NCI-H2081 treated with DMSO at 0.1 percent for 48 hours (cell line): ENCODE results near the gene NR3C2.

Source experiments
- DNase-seq: peaks from one replicate; lab custom pipeline; 2025; lab: John Stamatoyannopoulos, UW

The NR3C2 gene

DNA sequence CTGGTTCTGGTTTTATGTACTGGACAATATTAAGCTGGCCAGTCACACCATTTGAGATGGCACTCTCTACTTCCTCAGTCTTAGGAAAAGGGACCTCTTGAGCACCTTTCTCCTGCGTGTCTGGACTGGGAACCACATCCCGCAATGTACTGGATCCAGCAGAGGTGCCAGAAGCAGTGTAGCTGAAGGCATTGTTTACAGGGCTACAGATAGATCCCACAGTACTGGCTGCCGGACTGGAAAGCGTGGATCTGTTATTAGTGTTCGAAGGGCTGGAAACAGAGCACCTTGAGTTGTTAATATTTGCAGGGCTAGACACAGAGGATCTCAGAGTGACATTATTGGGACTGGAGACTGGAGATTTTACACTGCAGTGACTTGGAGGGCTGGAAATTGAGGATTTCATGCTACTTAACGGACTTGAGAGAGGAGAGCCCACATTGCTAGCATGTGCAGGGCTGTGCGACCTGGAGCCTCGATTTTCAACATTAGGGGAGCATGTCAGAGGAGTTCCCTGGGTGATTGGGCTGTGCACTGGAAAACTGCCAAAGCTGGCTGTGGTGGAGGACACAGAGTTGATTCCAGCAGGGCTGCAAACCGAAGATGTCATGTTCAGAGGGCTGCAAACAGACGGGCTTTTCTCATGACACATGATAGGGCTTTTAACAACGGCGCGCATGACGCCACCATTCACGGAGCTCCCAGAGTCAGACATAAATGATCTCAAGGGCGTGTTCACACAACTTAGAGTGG is 6.4 kb downstream of the NR3C2 start:
- no peak for DNase-seq

DNA sequence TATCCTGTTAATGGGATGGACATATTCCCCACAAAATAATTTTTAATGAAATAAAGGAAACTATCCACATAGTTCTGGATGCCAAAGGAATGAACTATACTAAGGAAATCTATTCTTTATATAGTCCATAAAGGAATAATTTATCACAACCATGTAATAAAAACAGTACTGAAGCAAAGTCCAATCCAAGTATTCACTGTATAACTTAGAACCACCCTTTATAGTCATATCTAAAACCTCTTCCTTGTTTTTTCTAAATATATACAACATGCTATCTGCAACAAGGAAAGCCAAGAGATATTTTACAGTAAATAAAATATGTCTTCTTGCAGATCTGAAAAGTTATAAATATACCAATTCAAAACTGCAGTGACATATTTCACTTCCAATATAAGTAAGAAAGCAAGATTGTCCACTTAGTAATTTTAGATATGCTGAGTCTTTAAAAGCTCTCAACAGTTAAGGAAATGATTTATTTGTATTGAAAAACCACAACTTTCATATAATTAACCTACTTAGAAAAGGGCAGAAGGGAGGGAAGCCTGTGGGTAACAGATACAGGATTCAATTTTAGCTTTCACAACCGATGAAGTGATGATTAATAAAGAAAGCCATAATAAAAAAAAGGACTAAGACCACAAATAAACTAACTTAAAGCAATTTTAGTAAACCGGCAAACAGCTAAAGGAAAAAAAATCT is 8.0 kb downstream of the NR3C2 start:
- no peak for DNase-seq

DNA sequence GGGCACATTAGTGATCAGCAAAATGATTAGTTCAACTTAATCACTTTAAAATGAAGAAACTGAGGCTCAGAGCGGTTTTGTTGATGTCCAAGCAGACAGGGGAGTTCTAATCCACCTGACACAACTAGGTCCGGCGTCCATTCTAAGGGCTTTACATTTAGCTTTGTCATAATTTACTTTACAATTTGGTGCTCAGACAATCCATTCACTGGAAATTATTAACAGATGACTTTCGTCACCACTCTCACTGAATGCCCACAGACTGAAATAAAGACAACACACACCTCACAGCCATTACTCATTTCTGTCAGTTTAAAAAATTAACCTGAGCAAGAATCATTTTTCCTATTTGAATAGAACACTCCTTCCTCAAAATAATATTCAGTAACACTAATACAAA is 10.8 kb downstream of the NR3C2 start:
- no peak for DNase-seq

DNA sequence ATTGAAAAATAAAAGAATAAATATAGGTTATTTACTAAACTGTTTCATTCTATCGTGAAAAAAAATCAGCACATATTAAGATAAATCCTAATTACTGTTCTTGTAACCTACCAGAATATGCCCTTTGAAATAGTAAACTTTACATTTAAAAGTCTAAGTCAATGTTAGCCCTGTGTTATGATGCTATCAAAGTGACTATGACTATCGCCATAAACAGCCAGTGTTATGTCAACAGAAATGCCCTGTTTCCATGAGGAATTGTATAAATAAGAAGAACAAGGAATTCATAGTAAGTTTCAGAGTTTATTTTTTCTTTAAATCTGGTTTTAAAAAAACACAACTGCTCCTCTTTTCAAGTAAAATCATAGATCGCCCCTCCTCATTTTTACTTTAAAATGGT is 11.4 kb downstream of the NR3C2 start:
- DNase-seq = no peak

DNA sequence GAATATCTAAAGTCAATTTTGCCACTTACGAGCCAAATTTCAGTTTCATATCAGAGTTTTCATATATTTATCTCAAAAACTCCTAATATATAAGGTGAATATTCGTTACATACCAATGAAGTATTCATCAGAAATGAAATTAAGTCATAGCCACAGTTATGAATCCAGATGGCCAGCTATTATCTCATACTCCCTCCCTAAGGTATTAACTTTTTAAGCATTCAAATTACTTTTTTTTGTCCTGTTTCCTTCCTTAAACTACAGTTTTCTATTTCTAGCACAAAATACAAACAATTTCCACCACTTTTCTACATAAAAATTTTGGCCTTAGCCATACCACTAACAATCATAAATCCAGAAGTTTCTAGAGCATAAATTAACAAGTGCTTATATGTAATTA is 13.0 kb downstream of the NR3C2 start:
- DNase-seq = no peak

DNA sequence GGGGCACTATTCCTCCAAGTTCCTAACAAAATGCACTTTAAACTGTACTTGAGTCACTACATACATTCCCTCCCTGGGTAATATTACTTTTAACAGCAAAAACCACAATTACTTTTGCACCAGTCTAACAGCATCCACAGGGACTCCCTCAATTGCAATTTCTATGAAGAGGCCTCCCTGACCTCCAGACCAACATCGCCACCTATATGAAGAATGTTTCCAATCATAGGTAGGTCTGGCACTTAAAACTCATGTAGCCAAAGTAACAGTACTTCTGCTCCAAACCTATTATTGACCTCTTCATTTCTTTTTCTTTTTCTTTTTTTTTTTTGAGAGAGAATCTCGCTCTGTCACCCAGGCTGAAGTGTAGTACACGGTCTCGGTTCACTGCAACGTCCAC is 15.6 kb downstream of the NR3C2 start:
- DNase-seq = no peak

DNA sequence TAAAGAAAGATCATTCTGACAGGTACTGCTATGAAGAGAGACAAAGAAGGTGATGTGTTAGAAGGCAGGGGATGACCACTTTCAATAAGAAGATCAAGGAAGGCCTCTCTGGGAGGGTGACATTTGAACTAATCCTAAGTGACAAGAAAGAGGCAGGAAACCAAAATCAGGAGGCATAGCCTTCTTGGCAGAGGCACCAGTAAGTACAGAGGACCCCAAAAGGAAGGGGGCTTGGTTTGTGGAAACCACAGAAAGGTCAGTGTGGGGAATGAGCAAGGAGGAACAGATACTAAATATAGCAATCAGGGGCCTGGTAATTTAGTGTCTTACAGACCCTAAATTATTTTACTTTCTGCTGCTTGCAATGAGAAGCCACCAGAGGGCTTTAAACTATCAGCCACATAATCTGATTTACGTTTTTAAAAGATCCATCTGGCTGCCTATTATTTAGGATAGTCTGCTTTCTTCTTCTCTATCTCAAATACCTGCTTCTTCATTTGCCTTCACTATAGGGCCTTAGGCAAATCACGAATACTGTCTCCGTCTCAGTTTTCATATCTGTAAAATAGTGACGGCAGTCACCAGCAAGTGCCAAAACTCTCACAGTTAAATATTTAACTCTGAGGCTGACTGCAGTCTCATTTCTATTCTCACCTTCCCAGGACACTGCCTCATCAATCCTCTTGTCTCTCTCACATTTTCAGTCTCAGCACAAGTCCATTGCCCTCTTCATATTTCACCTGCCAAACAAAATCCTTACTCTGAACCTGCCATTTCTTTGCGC is 16.7 kb downstream of the NR3C2 start:
- no peak for DNase-seq

DNA sequence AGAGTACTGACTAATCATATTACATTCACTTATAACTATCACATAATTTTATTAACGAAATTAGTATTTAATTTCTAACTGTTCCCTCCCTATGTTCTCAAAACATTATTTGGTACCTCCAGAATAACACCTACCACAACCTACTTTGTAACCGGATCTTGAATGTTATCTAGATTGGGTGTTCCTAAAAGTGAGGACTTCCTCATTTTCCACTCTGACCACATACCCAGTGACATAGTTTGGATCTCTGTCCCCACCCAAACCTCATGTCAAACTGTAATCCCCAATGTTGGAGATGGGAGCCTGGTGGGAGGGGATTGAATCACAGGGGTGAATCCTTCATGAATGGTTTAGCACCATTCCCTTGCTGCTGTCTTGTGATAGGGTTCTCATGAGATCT is 21.8 kb downstream of the NR3C2 start:
- no peak for DNase-seq

DNA sequence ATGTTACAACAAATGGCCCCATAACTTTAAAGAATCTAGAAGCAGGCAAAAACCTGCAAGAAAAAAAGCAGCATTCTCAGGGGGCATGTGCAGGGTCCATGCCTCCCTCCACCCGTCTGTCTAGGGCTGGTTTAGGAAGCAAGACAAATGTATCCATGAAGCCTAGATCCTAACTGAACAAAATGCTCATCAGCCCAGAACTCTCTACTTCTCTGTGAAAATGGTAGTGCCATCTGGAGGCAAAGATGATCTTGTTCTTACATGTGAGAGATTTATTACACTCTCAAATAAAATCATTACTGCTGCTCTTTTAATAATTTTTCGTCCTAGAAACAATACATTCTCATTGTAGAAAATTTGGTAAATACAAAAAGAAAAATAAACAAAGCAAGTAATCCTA is 26.7 kb downstream of the NR3C2 start:
- DNase-seq = no peak

DNA sequence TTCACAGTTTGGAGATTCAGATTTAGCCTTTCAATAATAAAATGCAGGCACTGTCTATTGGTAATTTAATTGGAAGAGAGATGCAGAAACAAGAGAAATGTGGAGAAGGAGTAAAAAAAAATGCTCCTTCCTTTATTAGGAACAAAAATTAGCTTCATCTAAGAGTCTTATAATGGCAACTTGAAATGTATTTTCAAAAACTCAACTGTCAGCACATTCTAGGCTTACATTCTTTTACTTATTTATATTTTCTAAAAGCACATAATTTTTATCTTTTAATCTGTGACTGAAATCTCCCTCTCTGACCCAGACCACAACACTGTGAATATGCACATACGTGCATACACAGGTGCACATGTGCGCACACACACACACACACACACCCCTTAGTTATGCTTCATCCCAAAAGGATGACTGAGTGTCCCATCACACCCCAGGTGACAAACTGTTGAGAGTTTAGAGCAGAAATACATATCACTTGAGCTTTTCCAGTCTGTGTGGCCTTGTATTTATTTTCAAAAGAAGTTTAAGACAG is 29.7 kb downstream of the NR3C2 start:
- no peak for DNase-seq

DNA sequence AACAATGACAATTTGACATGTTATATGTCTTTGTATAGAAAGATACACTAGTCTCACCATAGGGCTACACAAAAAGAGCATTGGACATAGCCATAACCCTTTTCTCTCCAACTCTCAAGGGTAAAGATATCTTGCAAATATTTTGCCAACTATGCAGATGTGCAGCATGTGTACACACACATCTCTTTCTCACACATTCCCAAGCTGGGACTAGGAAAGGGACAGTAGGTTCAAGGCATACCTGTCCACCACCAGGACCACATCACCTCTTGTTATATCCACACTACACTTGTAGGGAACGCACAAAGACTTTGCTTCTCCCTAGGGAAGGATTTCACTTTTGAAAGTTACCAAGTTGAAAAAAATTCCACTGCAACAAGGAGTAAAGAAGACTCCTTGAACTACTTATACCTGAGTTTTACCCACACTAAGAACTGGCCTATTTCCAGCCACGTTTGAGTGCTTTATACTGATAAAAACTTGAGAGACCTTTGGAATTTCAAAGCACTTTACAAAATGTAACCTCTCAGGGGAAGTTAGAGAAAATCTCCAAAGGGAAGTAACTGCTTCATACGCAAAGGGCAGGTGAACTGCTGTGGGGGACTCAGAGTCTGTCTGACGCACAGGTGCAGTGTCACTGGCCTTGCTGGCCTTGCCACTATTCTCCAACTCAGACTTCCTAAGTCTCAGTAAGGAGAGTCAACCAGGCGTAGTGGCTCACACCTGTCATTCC is 36.9 kb downstream of the NR3C2 start:
- no peak for DNase-seq

DNA sequence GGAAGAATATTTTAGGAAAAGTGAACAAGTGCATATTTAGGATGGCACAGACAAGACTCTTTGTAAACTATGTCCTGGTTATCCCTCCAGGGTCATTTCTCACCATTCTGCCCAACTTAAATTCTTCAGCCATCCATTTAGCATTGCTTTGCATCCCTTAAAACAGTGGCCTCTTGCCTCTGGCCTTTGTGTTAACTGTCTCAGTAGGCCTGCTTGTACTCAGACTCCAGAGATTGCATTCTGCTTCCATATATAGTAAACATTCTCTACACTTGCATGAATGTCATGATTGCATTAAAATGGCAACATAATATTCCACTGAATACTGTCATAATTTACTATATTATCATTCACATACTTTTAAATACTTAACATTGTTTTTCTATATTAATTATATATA is 43.2 kb downstream of the NR3C2 start:
- DNase-seq = no peak

DNA sequence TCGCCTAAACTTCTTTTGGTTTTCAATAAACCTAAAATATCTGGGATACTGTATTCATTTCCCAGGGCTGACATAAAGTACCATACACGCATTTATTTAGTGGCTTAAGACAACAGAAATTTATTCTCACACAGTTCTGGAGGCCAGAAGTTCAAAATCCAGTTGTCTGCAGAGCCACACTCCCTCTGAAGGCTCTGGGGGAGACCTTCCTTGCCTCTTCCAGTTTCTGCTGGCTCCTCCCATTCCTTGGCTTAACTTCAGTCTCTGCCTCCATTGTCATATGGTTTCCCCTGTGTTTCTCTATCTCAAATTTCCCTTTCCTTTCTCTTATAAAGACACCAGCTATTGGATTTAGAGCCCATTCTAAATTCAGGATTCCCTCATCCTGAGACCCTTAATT is 44.4 kb downstream of the NR3C2 start:
- DNase-seq = no peak

DNA sequence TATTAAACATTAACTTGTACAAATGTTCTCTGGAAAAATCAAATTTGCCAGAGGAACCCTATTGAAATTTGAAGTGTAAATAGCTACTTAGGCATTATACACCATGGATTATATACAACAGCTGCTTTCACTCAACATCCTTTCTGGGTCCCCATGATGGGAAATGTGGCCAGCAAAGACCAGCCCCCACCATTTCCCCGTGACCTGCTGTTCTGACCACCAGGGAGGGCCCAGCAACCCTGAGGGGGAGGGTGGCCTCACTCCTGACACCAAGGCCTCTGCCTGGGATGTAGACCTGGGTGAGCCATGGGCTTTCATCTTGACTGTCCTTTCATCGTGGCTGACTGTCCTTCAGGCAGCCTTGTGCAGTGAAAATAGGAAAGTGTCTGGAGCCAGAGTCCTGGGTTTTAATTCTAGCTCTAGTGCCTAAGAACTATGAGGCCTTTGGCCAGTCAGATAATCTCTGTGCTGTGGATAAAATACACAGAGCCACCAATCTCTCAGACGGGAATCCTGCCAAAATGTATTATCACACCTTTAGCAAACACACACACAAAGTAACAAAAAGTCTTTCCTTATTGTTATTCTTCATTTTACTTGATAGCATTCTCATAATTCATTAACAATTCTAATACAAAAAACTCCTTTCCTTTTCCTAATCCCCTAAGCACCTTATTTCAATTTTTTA is 45.1 kb downstream of the NR3C2 start:
- no peak for DNase-seq

DNA sequence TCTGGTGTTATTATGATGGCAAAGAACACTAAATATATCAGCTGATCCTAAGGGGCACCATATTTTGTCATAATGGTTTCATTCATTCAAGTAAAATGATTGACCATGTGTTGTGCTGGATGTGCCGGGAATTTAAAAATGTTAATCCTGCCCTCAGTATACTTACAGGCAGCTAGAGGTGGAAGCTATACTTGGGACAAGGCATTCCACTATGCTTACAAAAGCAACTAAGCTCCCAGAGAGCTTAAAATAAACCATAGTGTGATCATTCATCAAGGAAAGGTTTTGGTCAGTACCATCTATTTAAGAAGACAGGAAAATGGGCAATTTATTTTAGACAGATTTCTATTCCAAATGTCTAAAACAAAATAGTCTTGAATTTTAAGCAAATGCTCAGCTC is 46.4 kb downstream of the NR3C2 start:
- no peak for DNase-seq

DNA sequence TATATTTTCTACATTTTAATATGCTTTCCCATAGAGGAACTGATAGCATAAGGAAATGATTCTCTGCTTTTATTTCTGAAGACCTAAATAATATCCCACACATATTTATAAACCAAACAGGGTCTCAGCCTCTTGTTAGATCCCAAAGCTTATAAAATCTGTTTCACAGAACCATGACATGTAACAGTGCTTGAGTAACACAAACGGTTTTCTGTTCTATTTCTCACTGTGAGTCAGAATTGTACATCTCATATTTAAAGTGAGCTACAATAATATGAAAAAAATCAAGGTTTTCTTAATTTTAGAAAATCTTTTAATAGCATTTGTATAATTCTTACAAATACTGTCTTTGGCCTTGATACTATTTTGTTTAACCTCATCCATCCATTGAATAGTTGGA is 51.2 kb downstream of the NR3C2 start:
- no peak for DNase-seq

DNA sequence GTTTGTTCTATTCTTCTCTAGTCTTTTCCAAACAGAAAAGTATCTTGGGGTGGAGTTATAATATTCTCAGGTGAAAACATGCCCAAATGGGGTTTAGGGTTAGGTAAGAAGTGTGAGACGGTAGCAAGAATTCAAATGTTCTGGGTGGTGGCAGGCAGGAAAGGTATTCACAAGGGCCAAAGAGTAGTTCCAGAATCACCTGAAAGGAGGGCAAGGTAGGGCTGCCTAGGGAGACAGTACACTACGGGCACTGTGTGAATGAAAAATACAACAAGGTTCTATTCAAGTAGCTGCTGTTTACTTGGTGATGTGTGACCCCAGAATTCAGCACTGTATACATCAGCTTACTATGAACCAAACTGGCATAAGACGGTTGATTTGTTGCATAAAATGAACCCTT is 51.9 kb downstream of the NR3C2 start:
- DNase-seq = no peak

DNA sequence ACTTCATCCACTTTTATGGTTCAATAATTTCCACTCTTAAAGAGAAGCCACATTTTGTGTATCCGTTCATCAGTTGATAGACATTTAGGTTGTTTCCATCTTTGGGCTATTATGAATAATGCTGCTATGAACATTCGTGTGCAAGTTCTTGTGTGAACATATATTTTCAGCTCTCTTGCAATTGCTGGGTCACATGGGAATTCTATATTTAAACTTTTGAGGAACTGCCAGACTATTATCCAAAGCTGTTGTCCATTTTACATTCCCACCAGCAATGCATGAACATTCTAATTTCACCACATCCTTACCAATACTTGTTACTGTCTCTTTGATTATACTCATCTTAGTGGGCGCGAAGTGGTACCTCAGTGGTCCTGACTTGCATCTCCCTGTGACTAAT is 61.9 kb downstream of the NR3C2 start:
- DNase-seq = no peak

DNA sequence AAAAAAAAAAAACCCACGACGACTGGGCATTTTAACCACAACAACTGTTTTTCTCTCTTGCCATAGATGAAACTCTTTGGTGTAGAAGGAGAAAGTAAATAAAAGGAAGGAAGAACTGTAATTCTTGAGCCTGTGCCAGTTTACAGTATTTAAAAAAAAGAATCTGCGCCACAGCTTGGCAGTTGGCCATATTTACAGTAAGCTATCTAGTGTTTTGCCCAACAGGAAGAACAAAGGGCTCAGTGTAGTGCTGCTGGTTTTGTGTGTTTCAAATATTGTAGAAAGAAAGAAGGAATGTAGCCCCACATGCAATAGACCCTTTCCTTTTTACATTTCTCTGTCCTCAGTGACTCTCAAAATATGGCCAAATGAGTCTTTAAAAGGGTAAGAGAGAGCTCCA is 66.1 kb downstream of the NR3C2 start:
- DNase-seq = peak; percentile 4

DNA sequence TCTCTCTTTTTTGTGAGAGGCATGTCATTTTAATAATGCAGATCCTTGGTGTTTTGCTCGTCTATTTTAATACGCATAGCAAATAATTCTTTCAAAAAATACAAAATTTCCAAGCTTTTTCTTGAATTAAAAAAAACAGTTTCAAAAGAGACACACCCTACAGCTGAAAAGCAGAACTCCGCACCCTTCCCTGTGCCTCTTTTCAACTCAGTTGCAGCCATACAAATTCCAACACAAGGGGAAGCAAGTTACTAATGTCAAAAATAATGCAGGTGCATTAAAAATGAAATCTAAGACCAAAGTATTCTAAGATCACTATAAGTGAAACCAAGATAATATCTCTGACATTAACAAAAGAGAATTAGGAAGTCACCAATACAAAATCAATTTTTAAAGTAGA is 66.6 kb downstream of the NR3C2 start:
- DNase-seq = no peak

DNA sequence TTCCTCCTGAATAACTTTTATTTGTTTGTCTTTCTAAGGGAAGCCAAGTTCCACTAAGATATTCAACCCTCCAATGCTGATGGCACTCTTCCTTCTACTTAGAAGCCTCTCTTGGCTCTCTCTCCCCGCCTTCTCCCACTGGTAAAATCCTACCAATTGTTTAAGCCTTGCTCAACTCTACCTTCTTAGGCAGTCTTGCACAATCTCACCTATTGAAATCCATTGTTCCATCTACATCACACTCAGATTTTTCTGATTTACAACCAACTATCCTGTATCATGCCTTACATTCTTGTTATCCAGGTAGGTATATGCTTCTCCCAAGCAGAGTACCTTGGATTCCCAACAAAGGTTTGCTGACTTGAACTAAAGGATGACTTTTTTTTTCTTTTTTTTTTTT is 69.1 kb downstream of the NR3C2 start:
- DNase-seq = no peak

DNA sequence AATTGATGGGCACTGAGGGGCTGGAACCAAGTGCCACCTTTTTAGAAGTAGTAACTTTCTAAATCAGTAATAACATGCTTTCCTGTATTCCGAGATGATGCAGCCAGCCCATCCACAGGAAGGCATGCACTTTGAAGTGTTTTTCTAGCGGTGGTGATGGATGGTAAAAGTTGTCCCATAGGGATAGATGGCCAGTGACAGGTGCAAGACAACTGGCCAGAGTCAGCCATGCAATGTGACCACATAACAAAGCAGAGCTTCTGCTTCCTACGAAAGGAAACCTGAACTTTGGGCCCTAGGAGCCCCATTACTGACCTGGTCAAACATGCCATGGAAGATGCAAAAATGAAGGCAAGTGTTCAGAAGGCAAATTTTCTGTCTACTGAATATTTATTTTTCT is 72.3 kb downstream of the NR3C2 start:
- no peak for DNase-seq
